Lower leg skin (tissue), 4 donors: ENCODE results near the gene CENPB. TPM values are rescaled to one million over a fixed set of nuclear protein-coding genes. Genes with fewer than 3 reads are reported as not detected.

Source experiments
- DNase-seq, 2 donors: peaks; one replicate each; pipeline ENCODE4 v3.0.0-alpha.2; 2019; ENCODE audit warnings: low spot score in 2 of 2
- H3K4me3 ChIP-seq: fragments of 200-600 bp; sonication (generic); 2 replicates; pipeline ENCODE4 v1.5.1; 2017; ENCODE audit warnings: mild to moderate bottlenecking, low read depth; ENCODE audit not compliant: poor library complexity, severe bottlenecking
- POLR2A ChIP-seq, 2 donors: fragments of 450-650 bp; IDR thresholded peaks; one replicate each; pipeline ENCODE4 v1.6.1; 2016 to 2017; ENCODE audit warnings: antibody characterized with exemption in 2 of 2, mild to moderate bottlenecking in 1 of 2, moderate library complexity in 1 of 2
- WGBS, 2 donors: methylation state at CpG; one replicate each; pipeline ENCODE4 v1.1.5; 2018; 5-methylcytosine and 5-hydroxymethylcytosine counted together
- intact Hi-C: fragments of 100-400 bp; cut with DNase I; formaldehyde crosslinking; loops from one replicate; pipeline ENCODE4 v1.15.0; 2023; ENCODE audit warnings: low total_unique reads
- total RNA-seq, 4 donors: library from RNA; depleted of rRNA; stranded (reverse); fragments of >200 nt; gene quantifications; one replicate each; pipeline ENCODE4 v1.1.0, GENCODE V29; 2016
- TF ChIP-seq, protein P1 (sequence below), 3 donors: fragments of 450-650 bp; IDR thresholded peaks; one replicate each; pipeline ENCODE4 v1.5.1; 2016; ENCODE audit warnings: antibody characterized with exemption in 3 of 3, mild to moderate bottlenecking in 3 of 3, moderate library complexity in 2 of 3

CENPB gene
- total RNA-seq, 4 donors from 2014 or later = 94.4 to 109 (median 99.8) TPM

DNA sequence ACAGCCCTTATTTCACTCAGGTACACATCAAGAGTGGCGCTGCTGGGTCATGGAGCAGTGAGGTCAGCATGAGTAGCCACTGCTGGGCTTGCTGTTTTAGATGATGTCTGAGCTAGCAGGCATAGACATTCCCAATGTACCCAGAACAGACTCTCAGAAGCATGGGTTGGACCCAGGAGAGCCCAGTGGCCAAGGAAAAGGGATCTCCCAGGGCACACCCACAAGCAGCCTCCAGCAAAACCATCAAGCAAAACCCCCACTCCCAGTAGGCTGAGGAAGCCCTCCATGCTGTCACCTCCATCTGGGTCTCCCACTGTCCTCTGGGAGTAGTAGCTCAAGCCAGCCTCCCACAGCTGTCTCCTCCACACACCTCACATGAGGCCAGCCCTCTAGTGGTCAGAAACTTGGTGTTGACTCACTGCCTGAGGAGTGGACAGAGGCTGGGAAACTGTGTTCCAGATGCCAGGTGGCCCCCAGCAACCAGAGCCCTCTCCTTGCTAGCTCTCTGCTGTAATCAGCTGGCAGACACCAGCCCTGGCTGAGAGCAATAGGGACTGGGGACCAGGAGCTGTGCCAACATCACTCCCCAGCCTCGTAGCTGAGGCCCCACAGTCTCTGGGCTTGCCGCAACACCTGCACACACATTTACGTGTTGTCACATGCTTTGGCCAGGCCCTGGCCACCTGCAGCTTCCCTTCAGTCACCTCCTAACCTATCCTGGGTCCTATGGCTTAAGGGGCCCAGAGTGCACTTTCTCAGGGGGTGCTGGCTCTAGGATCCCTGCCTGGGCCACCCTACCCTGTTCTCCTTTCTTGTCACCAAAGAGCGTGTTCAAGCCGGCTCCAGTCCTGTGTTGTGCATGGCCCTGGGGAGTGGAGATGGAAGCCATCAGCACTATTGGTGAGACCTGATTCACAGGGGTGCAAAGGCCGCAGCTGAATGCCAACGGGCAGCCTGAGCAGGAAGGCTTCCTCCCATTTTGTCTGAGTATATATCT, 31.9 kb upstream of the CENPB start:
- peak in 1 of 2 donors; percentile 65 for DNase-seq
- 67 to 79% methylated on average over 8 of the region's 8 CpGs for WGBS, 2 donors
- TF ChIP-seq, protein P1, sequence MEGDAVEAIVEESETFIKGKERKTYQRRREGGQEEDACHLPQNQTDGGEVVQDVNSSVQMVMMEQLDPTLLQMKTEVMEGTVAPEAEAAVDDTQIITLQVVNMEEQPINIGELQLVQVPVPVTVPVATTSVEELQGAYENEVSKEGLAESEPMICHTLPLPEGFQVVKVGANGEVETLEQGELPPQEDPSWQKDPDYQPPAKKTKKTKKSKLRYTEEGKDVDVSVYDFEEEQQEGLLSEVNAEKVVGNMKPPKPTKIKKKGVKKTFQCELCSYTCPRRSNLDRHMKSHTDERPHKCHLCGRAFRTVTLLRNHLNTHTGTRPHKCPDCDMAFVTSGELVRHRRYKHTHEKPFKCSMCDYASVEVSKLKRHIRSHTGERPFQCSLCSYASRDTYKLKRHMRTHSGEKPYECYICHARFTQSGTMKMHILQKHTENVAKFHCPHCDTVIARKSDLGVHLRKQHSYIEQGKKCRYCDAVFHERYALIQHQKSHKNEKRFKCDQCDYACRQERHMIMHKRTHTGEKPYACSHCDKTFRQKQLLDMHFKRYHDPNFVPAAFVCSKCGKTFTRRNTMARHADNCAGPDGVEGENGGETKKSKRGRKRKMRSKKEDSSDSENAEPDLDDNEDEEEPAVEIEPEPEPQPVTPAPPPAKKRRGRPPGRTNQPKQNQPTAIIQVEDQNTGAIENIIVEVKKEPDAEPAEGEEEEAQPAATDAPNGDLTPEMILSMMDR (IDR thresholded peaks at IDR 0.05) = peak in 1 of 3 donors; percentile 75
- TF ChIP-seq POLR2A (IDR thresholded peaks at IDR 0.05) = no peak
- intact Hi-C loops = no loop called here
- no peak overlapping the region for H3K4me3 ChIP-seq

GRCh38 chr20:3815703-3816315, 29.3 kb upstream of the CENPB start:
- DNase-seq = no peak
- WGBS, 2 donors = 82 to 83% methylated on average over 9 of the region's 9 CpGs
- intact Hi-C loops = no loop called here
- H3K4me3 ChIP-seq = no peak overlapping the region
- TF ChIP-seq POLR2A (IDR thresholded peaks at IDR 0.05) = no peak
- TF ChIP-seq, protein P1 (IDR thresholded peaks at IDR 0.05) = no peak

DNA sequence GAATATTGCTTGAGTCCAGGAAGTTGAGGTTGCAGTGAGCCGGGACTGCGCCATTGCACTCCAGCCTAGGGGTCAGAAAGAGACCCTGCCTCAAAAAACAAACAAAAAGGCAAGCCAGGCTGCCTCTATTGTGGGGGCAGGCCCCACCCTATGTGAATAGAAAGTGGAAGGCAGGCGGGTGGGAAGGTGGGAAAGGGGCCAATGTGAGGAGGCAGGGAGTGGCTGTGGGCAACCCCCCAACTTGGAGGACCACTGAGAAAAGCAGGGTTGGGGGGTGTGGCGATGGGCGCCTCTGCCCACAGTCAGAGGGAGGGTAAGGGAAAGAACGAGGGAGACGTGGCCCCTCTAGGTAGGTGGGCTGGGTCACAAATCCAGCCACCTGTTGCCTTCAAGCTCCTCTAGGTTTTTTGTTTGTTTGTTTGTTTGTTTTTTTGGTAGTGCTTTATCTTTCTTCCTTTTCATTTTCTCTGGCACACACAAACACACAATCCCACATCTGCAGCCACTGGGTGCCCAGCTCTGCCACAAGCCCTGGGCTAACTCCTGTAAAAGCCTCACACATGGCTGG, 28.5 kb upstream of the CENPB start:
- intact Hi-C loops = no loop called here
- no peak overlapping the region for H3K4me3 ChIP-seq
- WGBS, 2 donors = 74 to 80% methylated on average over 7 of the region's 7 CpGs
- TF ChIP-seq, protein P1 (IDR thresholded peaks at IDR 0.05) = no peak
- DNase-seq = no peak

GRCh38 chr20:3813848-3814581, 27.5 kb upstream of the CENPB start:
- 81 to 83% methylated on average over 12 of the region's 12 CpGs for WGBS, 2 donors
- TF ChIP-seq POLR2A (IDR thresholded peaks at IDR 0.05) = no peak
- TF ChIP-seq, protein P1 (IDR thresholded peaks at IDR 0.05) = no peak
- intact Hi-C loops = no loop called here

GRCh38 chr20:3812975-3813847, 26.7 kb upstream of the CENPB start:
- intact Hi-C loops = no loop called here
- no peak overlapping the region for H3K4me3 ChIP-seq
- no peak for TF ChIP-seq POLR2A (IDR thresholded peaks at IDR 0.05)
- TF ChIP-seq, protein P1 (IDR thresholded peaks at IDR 0.05) = no peak
- no peak for DNase-seq
- WGBS, 2 donors = 63 to 76% methylated on average over 8 of the region's 8 CpGs

More at GRCh38 chr20:3813848-3814581, 27.5 kb upstream of the CENPB start:
- H3K4me3 ChIP-seq = no peak overlapping the region
- DNase-seq = no peak
